ENCODE measurements around the gene SULF2.

DNA sequence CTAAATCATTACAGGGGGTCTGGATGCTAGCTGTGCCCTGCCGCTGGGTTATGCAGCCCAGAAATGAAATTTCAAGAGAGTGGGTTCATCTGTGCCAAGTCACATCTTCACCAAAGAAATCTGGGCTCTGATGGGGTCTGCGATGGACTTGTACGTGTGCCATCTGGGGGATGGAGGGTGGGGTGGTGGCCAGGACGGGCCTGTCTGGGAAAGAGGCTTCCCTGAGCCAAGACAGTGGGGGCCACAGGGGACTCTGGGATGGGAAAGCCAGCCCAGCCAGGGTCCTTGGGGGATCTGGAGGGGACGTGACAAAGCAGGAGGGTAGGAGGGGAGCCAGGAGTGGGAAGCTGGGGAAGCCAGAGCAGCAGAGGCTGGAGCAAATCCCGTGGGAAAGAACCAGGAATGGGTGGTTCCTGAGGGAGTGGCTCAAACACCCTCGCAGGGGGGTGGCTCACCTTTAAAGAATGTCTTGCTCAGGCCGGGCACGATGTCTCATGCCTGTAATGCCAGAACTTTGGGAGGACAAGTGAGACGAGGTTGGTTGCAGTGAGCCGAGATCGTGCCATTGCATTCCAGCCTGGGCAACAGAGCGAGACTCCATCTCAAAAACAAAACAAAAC, 36.3 kb upstream of the SULF2 start:
- TF ChIP-seq POLR2A (IDR thresholded peaks at IDR 0.05): no peak
- TF ChIP-seq, protein P1, sequence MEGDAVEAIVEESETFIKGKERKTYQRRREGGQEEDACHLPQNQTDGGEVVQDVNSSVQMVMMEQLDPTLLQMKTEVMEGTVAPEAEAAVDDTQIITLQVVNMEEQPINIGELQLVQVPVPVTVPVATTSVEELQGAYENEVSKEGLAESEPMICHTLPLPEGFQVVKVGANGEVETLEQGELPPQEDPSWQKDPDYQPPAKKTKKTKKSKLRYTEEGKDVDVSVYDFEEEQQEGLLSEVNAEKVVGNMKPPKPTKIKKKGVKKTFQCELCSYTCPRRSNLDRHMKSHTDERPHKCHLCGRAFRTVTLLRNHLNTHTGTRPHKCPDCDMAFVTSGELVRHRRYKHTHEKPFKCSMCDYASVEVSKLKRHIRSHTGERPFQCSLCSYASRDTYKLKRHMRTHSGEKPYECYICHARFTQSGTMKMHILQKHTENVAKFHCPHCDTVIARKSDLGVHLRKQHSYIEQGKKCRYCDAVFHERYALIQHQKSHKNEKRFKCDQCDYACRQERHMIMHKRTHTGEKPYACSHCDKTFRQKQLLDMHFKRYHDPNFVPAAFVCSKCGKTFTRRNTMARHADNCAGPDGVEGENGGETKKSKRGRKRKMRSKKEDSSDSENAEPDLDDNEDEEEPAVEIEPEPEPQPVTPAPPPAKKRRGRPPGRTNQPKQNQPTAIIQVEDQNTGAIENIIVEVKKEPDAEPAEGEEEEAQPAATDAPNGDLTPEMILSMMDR (IDR thresholded peaks at IDR 0.05): no peak
